ENCODE data around the gene PDE4D. TPM values are rescaled to one million over a fixed set of nuclear protein-coding genes. Genes with fewer than 3 reads are reported as not detected.

Gene PDE4D
- total RNA-seq, 1 donor from 2014 or later, result 2.3 TPM

DNA sequence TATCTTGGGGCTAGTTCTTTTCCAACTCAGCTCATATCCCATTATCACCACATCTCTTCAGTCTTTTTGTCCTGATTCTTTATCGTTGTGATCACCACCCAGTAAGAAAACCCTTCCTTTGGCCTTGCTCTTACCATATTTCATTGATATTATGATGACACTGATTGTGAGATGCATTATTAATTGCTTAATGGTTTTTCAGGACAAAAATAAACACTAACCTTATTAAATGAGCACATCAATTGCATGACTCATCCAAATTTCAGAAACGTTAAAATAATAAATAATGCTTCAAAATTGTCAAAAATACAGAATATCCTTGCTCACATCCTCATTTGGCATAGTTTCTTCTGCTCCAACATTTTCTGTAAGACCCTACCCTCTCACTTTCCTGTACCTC lies 270.7 kb downstream of the PDE4D start:
- Histone ChIP-seq H3K27ac (no peak overlapping the region), H2AFZ (replicated peaks) (no peak overlapping the region), H4K20me1 (ENCODE audit: low read depth) (no peaks in the 10 kb centered on the region), H3K4me3 (no peak overlapping the region), H3K27me3 (no peaks in the 10 kb centered on the region), H3K9ac (no peak overlapping the region), H3K4me1 (no peaks in the 10 kb centered on the region), H3F3A (ENCODE audit: low read depth) (no peaks in the 10 kb centered on the region), H3K36me3 (no peaks in the 10 kb centered on the region), H3K79me2 (ENCODE audit: low read depth) (no peaks in the 10 kb centered on the region), H3K4me2 (no peak overlapping the region), H3K9me3 (ENCODE audit: low read depth) (no peaks in the 10 kb centered on the region)
- Mint-ChIP-seq H3K27me3 (ENCODE audit: insufficient read depth, low read depth) (no peaks in the 10 kb centered on the region), H3K36me3 (no peaks in the 10 kb centered on the region), H3K9me3 (no peaks in the 10 kb centered on the region), H3K27ac (no peak overlapping the region), H3K4me3 (no peak overlapping the region), H3K4me1 (peaks cover 3% of the 10 kb centered on the region)
- DNase-seq (ENCODE audit: low spot score), result no peak
- no peak for TF ChIP-seq EZH2phosphoT487 (IDR thresholded peaks at IDR 0.05)

DNA sequence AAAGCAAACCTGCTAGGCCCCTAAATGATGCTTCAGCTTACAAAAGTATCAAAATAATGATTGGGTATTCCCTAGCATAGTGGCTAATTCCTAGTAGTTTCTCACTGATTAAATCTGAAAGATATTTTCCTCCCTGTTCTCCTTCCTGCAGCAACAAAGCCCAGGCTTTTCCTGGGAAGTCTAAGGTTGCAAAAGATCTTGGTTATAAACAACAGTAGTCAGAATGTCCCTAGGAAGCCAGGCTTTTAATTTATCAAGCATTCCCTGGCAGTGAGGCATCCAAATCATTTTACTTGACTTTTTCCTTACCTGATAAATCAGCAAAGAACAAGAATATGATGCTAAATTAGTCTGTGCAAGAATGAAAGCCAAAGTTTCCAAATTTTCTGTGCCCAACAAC lies 272.0 kb downstream of the PDE4D start:
- DNase-seq (ENCODE audit: low spot score), result no peak
- no peaks in the 10 kb centered on the region for H3K36me3 ChIP-seq
- no peak overlapping the region for H3K9ac ChIP-seq
- Mint-ChIP-seq H3K27me3 (ENCODE audit: insufficient read depth, low read depth) (no peaks in the 10 kb centered on the region), H3K9me3 (no peaks in the 10 kb centered on the region), H3K4me1 (peaks cover 3% of the 10 kb centered on the region), H3K4me3 (no peak overlapping the region), H3K36me3 (no peaks in the 10 kb centered on the region), H3K27ac (no peak overlapping the region)
- no peak overlapping the region for H3K4me3 ChIP-seq
- no peaks in the 10 kb centered on the region for H3K9me3 ChIP-seq (ENCODE audit: low read depth)
- H3K27ac ChIP-seq, result no peak overlapping the region
- H3K4me2 ChIP-seq, result no peak overlapping the region
- no peak overlapping the region for H2AFZ ChIP-seq (replicated peaks)
- no peaks in the 10 kb centered on the region for H3K79me2 ChIP-seq (ENCODE audit: low read depth)
- TF ChIP-seq EZH2phosphoT487 (IDR thresholded peaks at IDR 0.05) (no peak), EZH2 (IDR thresholded peaks at IDR 0.05) (no peak)
- TF ChIP-seq, protein P1, sequence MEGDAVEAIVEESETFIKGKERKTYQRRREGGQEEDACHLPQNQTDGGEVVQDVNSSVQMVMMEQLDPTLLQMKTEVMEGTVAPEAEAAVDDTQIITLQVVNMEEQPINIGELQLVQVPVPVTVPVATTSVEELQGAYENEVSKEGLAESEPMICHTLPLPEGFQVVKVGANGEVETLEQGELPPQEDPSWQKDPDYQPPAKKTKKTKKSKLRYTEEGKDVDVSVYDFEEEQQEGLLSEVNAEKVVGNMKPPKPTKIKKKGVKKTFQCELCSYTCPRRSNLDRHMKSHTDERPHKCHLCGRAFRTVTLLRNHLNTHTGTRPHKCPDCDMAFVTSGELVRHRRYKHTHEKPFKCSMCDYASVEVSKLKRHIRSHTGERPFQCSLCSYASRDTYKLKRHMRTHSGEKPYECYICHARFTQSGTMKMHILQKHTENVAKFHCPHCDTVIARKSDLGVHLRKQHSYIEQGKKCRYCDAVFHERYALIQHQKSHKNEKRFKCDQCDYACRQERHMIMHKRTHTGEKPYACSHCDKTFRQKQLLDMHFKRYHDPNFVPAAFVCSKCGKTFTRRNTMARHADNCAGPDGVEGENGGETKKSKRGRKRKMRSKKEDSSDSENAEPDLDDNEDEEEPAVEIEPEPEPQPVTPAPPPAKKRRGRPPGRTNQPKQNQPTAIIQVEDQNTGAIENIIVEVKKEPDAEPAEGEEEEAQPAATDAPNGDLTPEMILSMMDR (IDR thresholded peaks at IDR 0.05), result no peak
- H3F3A ChIP-seq (ENCODE audit: low read depth), result no peaks in the 10 kb centered on the region
- no peaks in the 10 kb centered on the region for H3K4me1 ChIP-seq
- H3K27me3 ChIP-seq, result no peaks in the 10 kb centered on the region
- H4K20me1 ChIP-seq (ENCODE audit: low read depth), result no peaks in the 10 kb centered on the region

DNA sequence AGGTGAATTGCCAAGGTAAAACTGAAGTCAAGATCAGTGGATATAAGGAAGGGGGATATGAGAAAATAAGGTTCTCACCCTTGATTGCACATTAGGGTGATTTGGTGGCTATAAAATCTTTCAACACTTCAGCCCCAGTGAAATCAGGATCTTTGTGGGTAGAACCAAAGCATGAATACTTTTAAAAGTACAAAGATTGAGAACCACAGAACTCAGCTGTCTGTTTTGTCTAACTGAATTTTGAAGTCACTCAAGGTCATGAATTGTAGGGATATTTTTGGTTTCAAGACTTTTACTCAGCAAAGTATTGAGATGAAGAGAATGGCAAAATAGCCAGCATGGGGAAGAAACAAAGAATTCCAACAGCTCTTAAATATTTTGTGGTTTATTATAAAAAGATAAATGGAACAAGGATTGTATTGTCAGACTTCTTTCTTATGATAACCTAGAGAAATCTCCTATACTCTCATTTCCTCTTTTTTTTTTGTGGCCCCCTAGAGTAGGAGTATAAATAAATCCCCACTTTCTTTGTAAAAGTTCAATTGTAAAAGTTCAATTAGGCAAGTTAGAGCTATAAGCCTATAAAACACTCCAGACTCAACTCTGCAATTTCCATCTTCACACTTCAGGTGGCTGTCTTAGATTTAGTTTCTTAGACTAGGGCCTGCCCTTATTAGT lies 272.9 kb downstream of the PDE4D start:
- H3K4me3 ChIP-seq, result no peak overlapping the region
- TF ChIP-seq EZH2phosphoT487 (IDR thresholded peaks at IDR 0.05) (no peak), EZH2 (IDR thresholded peaks at IDR 0.05) (no peak)
- TF ChIP-seq, protein P1 (IDR thresholded peaks at IDR 0.05), result no peak
- no peaks in the 10 kb centered on the region for H4K20me1 ChIP-seq (ENCODE audit: low read depth)
- no peaks in the 10 kb centered on the region for H3K36me3 ChIP-seq
- H3K27ac ChIP-seq, result no peak overlapping the region
- H3K27ac Mint-ChIP-seq, result no peak overlapping the region
- H3K9me3 Mint-ChIP-seq, result no peaks in the 10 kb centered on the region
- H3K4me1 ChIP-seq, result peaks cover under 1% of the 10 kb centered on the region
- H3K27me3 Mint-ChIP-seq (ENCODE audit: insufficient read depth, low read depth), result no peaks in the 10 kb centered on the region
- H3K9me3 ChIP-seq (ENCODE audit: low read depth), result no peaks in the 10 kb centered on the region
- no peaks in the 10 kb centered on the region for H3K79me2 ChIP-seq (ENCODE audit: low read depth)
- peaks cover 3% of the 10 kb centered on the region for H3K4me1 Mint-ChIP-seq
- no peaks in the 10 kb centered on the region for H3K27me3 ChIP-seq
- no peaks in the 10 kb centered on the region for H3K36me3 Mint-ChIP-seq
- H3K4me3 Mint-ChIP-seq, result no peak overlapping the region
- H3K9ac ChIP-seq, result no peak overlapping the region
- no peak for DNase-seq (ENCODE audit: low spot score)
- H3K4me2 ChIP-seq, result no peak overlapping the region
- no peak overlapping the region for H2AFZ ChIP-seq (replicated peaks)
- H3F3A ChIP-seq (ENCODE audit: low read depth), result no peaks in the 10 kb centered on the region

DNA sequence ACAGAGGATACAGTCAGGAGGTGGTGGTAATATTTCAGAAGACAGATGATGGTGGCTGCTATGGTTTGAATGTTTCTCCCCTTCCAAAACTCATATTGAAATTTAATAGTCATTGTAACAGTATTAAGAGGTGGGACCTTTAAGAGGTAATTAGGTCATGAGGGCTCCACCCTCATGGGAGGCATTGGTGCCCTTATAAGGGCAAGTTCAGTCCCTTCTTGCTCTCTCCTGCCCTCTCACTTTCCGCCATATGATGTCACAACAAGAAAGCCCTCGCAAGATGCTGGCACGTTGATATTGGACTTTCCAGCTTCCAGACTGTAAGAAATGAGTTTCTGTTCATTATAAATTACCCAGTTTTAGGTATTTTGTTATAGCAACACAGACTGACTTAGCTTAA lies 274.9 kb downstream of the PDE4D start:
- Mint-ChIP-seq H3K27me3 (ENCODE audit: insufficient read depth, low read depth) (no peaks in the 10 kb centered on the region), H3K9me3 (no peaks in the 10 kb centered on the region), H3K36me3 (no peaks in the 10 kb centered on the region), H3K4me3 (no peak overlapping the region), H3K4me1 (peaks cover 8% of the 10 kb centered on the region), H3K27ac (no peak overlapping the region)
- no peak for DNase-seq (ENCODE audit: low spot score)
- no peaks in the 10 kb centered on the region for H3K9me3 ChIP-seq (ENCODE audit: low read depth)
- no peak for TF ChIP-seq EZH2phosphoT487 (IDR thresholded peaks at IDR 0.05)
- TF ChIP-seq, protein P1 (IDR thresholded peaks at IDR 0.05), result no peak
- TF ChIP-seq EZH2 (IDR thresholded peaks at IDR 0.05), result no peak
- no peak overlapping the region for H3K9ac ChIP-seq
- no peaks in the 10 kb centered on the region for H3K36me3 ChIP-seq
- no peak overlapping the region for H3K4me3 ChIP-seq
- H3K27me3 ChIP-seq, result no peaks in the 10 kb centered on the region
- H4K20me1 ChIP-seq (ENCODE audit: low read depth), result no peaks in the 10 kb centered on the region
- no peak overlapping the region for H3K4me2 ChIP-seq
- no peaks in the 10 kb centered on the region for H3F3A ChIP-seq (ENCODE audit: low read depth)
- no peaks in the 10 kb centered on the region for H3K79me2 ChIP-seq (ENCODE audit: low read depth)
- no peak overlapping the region for H2AFZ ChIP-seq (replicated peaks)
- H3K4me1 ChIP-seq, result peaks cover 7% of the 10 kb centered on the region
- H3K27ac ChIP-seq, result no peak overlapping the region

Data from neural progenitor cell (in vitro differentiated cells).